ENCODE data around the gene HYLS1.

HYLS1 gene

DNA sequence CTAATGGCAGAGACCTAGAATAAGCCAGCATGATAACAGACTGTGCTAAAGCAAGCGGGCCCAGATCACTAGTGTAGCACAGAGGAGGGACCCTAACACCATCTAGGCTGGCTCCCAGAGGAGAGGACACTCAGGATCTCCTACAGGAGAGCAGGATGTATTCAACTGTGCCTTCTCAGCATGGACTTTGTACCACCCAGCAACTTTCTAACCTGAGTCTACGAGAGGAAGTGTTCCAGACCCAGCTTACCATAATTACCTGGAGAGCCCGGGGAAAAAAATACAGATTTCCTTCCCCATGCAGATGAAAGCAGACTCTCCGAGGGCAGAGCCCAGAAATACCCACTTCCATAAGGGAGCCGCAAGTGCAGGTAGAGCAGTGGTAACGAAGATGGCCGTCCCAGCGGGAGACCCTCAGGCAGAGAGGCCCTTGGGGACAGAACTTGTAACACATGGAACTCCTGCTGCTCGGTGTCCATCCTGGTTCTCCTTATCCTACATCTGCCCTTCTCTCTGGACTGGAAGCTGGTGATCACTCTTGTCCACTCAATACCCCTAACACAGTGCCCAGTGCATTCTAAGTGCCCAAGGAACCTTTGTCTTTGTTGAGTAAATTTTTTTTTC lies 37.0 kb downstream of the HYLS1 start:
- Histone ChIP-seq H3K27ac (ENCODE audit: low read depth, low read length) (no peak overlapping the region), H3K9ac (ENCODE audit: low read length) (no peak overlapping the region), H3K4me3 (ENCODE audit: low read depth, low read length) (no peak overlapping the region), H3K36me3 (ENCODE audit: control insufficient read depth, insufficient read depth, low read length) (no peaks in the 10 kb centered on the region), H3K27me3 (ENCODE audit: control insufficient read depth, insufficient read depth, low read length) (no peaks in the 10 kb centered on the region), H3K4me1 (ENCODE audit: control insufficient read depth, insufficient read depth, low read length) (no peaks in the 10 kb centered on the region), H3K9me3 (ENCODE audit: control insufficient read depth, insufficient read depth, low read depth, low read length) (no peaks in the 10 kb centered on the region)

DNA sequence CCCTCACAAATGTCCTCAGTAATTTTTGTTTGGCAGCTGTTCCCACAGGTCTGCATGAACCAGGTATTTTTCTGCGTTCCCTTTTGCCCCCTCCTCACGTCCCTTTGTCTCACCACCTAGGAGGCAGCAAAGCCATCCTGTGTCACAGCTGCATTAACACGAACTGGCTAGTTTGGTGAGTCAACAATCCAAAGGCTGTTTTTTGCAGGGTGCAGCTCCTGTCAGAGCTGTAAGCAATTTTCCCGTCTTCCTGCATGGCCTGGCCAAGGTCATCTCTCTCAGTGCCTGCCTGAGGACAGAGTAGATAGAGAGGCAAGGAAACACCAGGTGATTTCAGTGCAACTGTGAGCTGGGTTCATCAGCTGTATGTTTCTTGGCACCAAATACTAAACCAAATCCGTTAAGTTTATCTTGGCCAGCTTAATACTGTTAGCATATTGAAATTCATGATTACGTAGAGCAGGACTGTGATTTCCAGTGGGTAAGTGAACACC lies 37.8 kb downstream of the HYLS1 start:
- Histone ChIP-seq H3K9ac (ENCODE audit: low read length) (no peak overlapping the region), H3K36me3 (ENCODE audit: control insufficient read depth, insufficient read depth, low read length) (no peaks in the 10 kb centered on the region), H3K9me3 (ENCODE audit: control insufficient read depth, insufficient read depth, low read depth, low read length) (no peaks in the 10 kb centered on the region), H3K27me3 (ENCODE audit: control insufficient read depth, insufficient read depth, low read length) (no peaks in the 10 kb centered on the region), H3K4me1 (ENCODE audit: control insufficient read depth, insufficient read depth, low read length) (no peaks in the 10 kb centered on the region), H3K4me3 (ENCODE audit: low read depth, low read length) (no peak overlapping the region), H3K27ac (ENCODE audit: low read depth, low read length) (no peak overlapping the region)

DNA sequence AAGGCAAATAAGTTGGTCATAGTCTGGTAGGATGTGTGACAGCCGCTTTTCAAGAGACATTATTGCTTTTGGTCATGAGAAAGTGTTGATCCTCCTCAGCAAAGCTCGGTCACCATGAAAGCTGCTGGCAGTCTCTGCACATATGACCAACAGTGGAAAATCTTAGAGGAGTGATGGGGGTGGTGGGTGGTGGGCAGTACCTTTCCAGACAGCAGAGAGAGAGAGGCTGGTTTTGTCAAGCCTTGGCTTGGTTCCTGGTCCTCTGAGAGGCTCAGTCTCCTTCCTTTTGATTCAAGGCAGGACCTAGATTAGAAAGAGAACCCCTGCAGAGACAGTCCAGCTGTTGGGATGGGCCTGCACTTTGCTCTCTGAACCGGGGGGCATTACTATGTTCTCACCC lies 38.3 kb downstream of the HYLS1 start:
- no peaks in the 10 kb centered on the region for H3K4me1 ChIP-seq (ENCODE audit: control insufficient read depth, insufficient read depth, low read length)
- no peaks in the 10 kb centered on the region for H3K36me3 ChIP-seq (ENCODE audit: control insufficient read depth, insufficient read depth, low read length)
- no peak overlapping the region for H3K27ac ChIP-seq (ENCODE audit: low read depth, low read length)
- H3K4me3 ChIP-seq (ENCODE audit: low read depth, low read length), result no peak overlapping the region
- H3K9me3 ChIP-seq (ENCODE audit: control insufficient read depth, insufficient read depth, low read depth, low read length), result no peaks in the 10 kb centered on the region
- no peaks in the 10 kb centered on the region for H3K27me3 ChIP-seq (ENCODE audit: control insufficient read depth, insufficient read depth, low read length)
- H3K9ac ChIP-seq (ENCODE audit: low read length), result no peak overlapping the region

DNA sequence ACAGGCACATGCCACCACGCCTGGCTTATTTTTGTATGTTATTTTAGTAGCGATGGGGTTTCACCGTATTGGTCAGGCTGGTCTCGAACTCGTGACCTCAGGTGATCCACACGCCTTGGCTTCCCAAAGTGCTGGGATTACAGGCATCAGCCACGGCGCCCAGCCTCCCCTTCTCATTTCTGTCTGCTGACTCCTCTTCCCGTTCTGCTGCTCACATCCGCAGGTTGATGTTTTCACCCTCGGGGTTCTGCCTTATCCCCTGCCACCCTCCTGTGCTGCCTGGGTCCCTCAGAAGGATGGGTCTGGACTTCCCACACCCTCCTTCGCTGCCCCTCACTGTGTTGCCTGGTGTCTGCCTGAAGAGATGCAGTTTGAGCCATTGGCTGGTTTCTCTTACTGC lies 39.2 kb downstream of the HYLS1 start:
- Histone ChIP-seq H3K27ac (ENCODE audit: low read depth, low read length) (no peak overlapping the region), H3K4me1 (ENCODE audit: control insufficient read depth, insufficient read depth, low read length) (no peaks in the 10 kb centered on the region), H3K36me3 (ENCODE audit: control insufficient read depth, insufficient read depth, low read length) (no peaks in the 10 kb centered on the region), H3K4me3 (ENCODE audit: low read depth, low read length) (no peak overlapping the region), H3K9ac (ENCODE audit: low read length) (no peak overlapping the region), H3K9me3 (ENCODE audit: control insufficient read depth, insufficient read depth, low read depth, low read length) (no peaks in the 10 kb centered on the region), H3K27me3 (ENCODE audit: control insufficient read depth, insufficient read depth, low read length) (no peaks in the 10 kb centered on the region)

DNA sequence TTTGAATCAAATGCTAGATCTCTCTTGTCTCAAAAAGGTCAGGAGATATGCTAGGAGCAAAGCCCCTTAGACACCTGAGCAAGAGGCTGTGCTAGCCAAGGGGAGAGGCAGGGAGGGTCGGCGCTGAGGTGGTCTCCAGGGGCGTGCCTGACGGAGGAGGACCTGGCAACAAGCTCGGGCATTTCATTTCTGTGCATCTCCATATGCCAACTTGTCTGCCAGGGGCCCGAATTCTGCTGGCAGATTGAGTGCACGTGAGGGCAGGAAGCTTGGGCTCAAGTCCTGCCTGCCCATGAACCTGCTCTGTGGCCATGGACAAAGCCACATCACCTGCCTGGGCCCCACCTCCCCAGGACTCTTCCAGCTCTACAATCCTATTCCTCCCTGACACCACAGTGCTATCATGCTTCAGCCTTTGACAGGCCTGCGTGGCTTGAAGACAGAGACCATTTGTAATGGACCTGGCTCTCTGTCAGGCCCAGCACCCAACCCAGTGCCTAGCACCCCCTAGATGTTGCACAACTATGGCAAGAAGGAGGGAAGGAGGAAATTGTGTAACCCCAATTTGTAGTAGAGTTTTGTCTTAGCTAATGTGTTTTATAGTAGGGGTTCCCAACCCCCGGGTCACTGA lies 42.1 kb downstream of the HYLS1 start:
- no peak overlapping the region for H3K27ac ChIP-seq (ENCODE audit: low read depth, low read length)
- H3K9me3 ChIP-seq (ENCODE audit: control insufficient read depth, insufficient read depth, low read depth, low read length), result no peaks in the 10 kb centered on the region
- H3K4me1 ChIP-seq (ENCODE audit: control insufficient read depth, insufficient read depth, low read length), result peaks cover 13% of the 10 kb centered on the region
- no peak overlapping the region for H3K9ac ChIP-seq (ENCODE audit: low read length)
- H3K4me3 ChIP-seq (ENCODE audit: low read depth, low read length), result no peak overlapping the region
- H3K27me3 ChIP-seq (ENCODE audit: control insufficient read depth, insufficient read depth, low read length), result no peaks in the 10 kb centered on the region
- H3K36me3 ChIP-seq (ENCODE audit: control insufficient read depth, insufficient read depth, low read length), result no peaks in the 10 kb centered on the region

DNA sequence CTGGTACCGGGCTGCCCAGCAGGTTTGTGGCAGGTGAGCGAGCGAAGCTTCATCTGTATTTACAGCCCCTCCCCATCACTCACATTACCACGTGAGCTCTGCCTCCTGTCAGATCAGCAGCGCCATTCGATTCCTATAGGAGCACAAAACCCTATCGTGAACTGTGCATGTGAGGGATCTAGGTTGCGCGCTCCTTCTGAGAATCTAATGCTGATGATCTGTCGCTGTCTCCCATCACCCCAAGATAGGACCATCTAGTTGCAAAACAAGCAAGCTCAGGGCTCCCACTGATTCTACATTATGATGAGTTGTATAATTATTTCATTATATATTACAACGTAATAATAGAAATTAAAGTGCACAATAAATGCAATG lies 42.6 kb downstream of the HYLS1 start:
- no peak overlapping the region for H3K9ac ChIP-seq (ENCODE audit: low read length)
- no peaks in the 10 kb centered on the region for H3K9me3 ChIP-seq (ENCODE audit: control insufficient read depth, insufficient read depth, low read depth, low read length)
- H3K27ac ChIP-seq (ENCODE audit: low read depth, low read length), result no peak overlapping the region
- H3K4me1 ChIP-seq (ENCODE audit: control insufficient read depth, insufficient read depth, low read length), result peaks cover 13% of the 10 kb centered on the region
- no peaks in the 10 kb centered on the region for H3K36me3 ChIP-seq (ENCODE audit: control insufficient read depth, insufficient read depth, low read length)
- H3K27me3 ChIP-seq (ENCODE audit: control insufficient read depth, insufficient read depth, low read length), result no peaks in the 10 kb centered on the region
- no peak overlapping the region for H3K4me3 ChIP-seq (ENCODE audit: low read depth, low read length)

DNA sequence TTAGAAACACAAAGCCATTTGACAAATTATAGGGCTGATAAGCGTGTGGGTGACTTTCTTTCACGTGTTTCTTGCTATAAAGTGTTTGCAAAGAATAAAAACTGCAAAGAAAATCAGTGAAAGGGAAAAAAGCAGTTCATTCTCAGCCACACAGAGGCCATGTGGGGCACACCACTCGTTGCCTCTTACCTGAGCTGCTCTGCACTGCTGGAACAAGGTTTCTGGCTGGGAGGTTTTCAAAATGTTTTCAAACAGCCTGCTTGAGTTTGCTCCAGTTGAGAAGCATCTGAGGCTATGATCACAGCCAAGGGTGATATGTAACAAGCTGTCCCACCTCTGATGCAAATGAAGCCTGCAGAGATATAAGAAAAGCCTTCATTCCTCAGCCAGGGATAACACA lies 43.6 kb downstream of the HYLS1 start:
- Histone ChIP-seq H3K4me1 (ENCODE audit: control insufficient read depth, insufficient read depth, low read length) (peaks cover 13% of the 10 kb centered on the region), H3K27ac (ENCODE audit: low read depth, low read length) (no peak overlapping the region), H3K9ac (ENCODE audit: low read length) (no peak overlapping the region), H3K27me3 (ENCODE audit: control insufficient read depth, insufficient read depth, low read length) (no peaks in the 10 kb centered on the region), H3K4me3 (ENCODE audit: low read depth, low read length) (no peak overlapping the region), H3K36me3 (ENCODE audit: control insufficient read depth, insufficient read depth, low read length) (no peaks in the 10 kb centered on the region), H3K9me3 (ENCODE audit: control insufficient read depth, insufficient read depth, low read depth, low read length) (no peaks in the 10 kb centered on the region)

DNA sequence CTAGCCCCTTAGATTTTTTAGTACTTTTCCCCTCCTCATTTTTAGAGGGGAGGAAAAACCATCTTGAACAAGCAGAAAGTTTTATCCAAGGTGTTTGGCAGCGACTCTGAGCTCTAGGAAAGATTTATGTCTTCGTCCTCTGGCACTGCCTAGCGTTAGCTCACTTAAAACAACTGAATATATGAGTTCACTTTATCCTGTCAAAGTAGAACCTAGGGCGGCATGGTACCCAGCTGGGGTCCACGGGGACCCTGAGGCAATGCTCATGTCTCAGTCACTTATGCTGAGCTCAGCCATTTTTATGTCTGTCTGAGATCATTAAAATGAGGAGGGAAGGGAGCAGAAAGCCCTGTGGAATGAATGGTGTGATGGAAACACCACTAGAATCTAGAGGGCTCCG lies 44.2 kb downstream of the HYLS1 start:
- H3K9me3 ChIP-seq (ENCODE audit: control insufficient read depth, insufficient read depth, low read depth, low read length), result no peaks in the 10 kb centered on the region

DNA sequence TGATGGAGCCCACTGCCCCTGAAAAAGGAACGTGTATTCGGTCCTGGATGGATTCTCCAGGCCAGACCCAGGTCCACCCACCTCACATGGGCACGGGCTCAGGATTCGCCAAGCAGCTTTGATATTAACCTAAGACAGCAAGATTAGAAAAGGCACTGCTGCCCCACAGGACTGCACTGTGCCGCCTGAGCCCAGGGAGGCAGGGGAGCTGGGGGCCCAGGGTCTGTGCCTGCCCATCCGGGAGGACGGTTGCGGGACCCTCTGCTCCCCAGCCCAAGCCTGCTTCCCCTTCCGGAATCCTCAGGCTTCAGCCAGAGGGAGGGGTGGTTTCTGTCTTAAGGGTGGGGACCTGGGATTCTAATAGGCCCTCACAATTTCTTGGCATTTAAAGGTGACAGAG lies 44.8 kb downstream of the HYLS1 start:
- Histone ChIP-seq H3K27ac (ENCODE audit: low read depth, low read length) (no peak overlapping the region), H3K9me3 (ENCODE audit: control insufficient read depth, insufficient read depth, low read depth, low read length) (no peaks in the 10 kb centered on the region), H3K27me3 (ENCODE audit: control insufficient read depth, insufficient read depth, low read length) (no peaks in the 10 kb centered on the region), H3K4me3 (ENCODE audit: low read depth, low read length) (no peak overlapping the region), H3K9ac (ENCODE audit: low read length) (no peak overlapping the region), H3K4me1 (ENCODE audit: control insufficient read depth, insufficient read depth, low read length) (peaks cover 13% of the 10 kb centered on the region), H3K36me3 (ENCODE audit: control insufficient read depth, insufficient read depth, low read length) (no peaks in the 10 kb centered on the region)

More for the DNA sequence above, 44.2 kb downstream of the HYLS1 start:
- Histone ChIP-seq H3K27ac (ENCODE audit: low read depth, low read length) (no peak overlapping the region), H3K4me3 (ENCODE audit: low read depth, low read length) (no peak overlapping the region), H3K27me3 (ENCODE audit: control insufficient read depth, insufficient read depth, low read length) (no peaks in the 10 kb centered on the region), H3K9ac (ENCODE audit: low read length) (no peak overlapping the region), H3K4me1 (ENCODE audit: control insufficient read depth, insufficient read depth, low read length) (peaks cover 13% of the 10 kb centered on the region), H3K36me3 (ENCODE audit: control insufficient read depth, insufficient read depth, low read length) (no peaks in the 10 kb centered on the region)

DNA sequence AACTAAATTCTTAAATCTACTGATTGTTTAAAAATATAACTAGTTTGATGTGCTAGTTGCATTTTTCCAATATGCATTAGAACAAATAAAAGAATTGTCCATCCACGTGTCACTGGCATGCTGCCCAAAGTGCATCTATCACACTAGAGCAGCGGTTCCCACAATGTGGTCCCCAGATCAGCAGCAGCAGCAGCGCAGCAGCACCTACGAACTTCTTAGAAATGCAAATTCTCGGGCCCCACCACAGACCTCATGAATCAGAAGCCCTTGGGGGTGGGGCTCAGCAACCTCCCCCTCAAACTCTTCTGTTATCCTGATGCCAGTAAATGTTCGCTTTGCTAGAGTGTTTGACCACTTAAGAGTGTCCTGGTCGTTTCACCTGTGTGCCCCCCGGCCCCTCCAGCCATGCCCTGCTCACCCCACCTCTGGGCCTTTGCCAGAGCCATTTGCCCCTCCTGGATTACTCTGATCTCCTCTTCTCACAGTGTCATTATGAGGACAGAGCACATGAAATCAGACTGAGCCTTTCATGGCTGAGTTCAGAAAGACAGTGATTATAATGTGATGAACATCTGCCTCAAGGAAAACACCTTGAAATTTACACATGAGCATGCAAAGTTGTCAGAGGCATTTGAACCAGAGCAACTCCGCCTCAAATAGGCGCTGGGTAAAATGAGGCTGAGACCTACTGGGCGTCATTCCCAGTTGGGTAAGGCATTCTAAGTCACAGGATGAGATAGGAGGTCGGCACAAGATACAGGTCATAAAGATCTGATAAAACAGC lies 45.8 kb downstream of the HYLS1 start:
- peak overlapping the region; percentile 12; the same call in 1 of the 2 replicates for H3K27ac ChIP-seq (ENCODE audit: low read depth, low read length)
- no peak overlapping the region for H3K9ac ChIP-seq (ENCODE audit: low read length)
- H3K4me3 ChIP-seq (ENCODE audit: low read depth, low read length), result no peak overlapping the region
- no peaks in the 10 kb centered on the region for H3K9me3 ChIP-seq (ENCODE audit: control insufficient read depth, insufficient read depth, low read depth, low read length)
- no peaks in the 10 kb centered on the region for H3K27me3 ChIP-seq (ENCODE audit: control insufficient read depth, insufficient read depth, low read length)
- no peaks in the 10 kb centered on the region for H3K36me3 ChIP-seq (ENCODE audit: control insufficient read depth, insufficient read depth, low read length)
- H3K4me1 ChIP-seq (ENCODE audit: control insufficient read depth, insufficient read depth, low read length), result peaks cover 13% of the 10 kb centered on the region

DNA sequence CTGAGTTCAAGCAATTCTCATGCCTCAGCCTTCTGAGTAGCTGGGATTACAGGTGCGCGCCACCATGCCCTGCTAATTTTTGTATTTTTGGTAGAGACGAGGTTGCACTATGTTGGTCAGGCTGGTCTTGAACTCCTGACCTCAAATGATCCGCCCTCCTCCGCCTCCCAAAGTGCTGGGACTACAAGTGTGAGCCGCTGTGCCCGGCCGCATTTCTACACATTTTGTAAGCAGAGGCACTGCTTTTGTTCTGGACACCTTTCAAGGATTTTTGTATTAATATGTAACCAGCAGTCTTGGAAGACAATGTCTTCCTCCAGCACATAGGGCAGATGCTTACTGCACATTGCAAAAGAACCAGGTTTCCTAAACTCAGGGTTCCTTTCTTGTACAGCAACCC lies 47.0 kb downstream of the HYLS1 start:
- no peak overlapping the region for H3K4me3 ChIP-seq (ENCODE audit: low read depth, low read length)
- H3K27ac ChIP-seq (ENCODE audit: low read depth, low read length), result no peak overlapping the region
- no peak overlapping the region for H3K9ac ChIP-seq (ENCODE audit: low read length)
- H3K36me3 ChIP-seq (ENCODE audit: control insufficient read depth, insufficient read depth, low read length), result no peaks in the 10 kb centered on the region
- no peaks in the 10 kb centered on the region for H3K9me3 ChIP-seq (ENCODE audit: control insufficient read depth, insufficient read depth, low read depth, low read length)
- H3K27me3 ChIP-seq (ENCODE audit: control insufficient read depth, insufficient read depth, low read length), result no peaks in the 10 kb centered on the region
- H3K4me1 ChIP-seq (ENCODE audit: control insufficient read depth, insufficient read depth, low read length), result peaks cover 21% of the 10 kb centered on the region
